ENCODE data around the gene SMCR8.

Gene SMCR8

GRCh38 chr17:18360518-18360917 is 45.4 kb downstream of the SMCR8 start:
- Histone ChIP-seq H4K8ac (ENCODE audit: low read depth, low read length) (no peak overlapping the region), H3K4me1 (ENCODE audit: control insufficient read depth in 2 of 2, insufficient read depth in 1 of 2, low read depth in 1 of 2, low read length in 2 of 2) (peaks cover 0 to 2% of the 10 kb centered on the region in 2 donors), H2BK12ac (ENCODE audit: low read length) (no peak overlapping the region), H3K4me2 (ENCODE audit: insufficient read depth, low read length, poor library complexity, severe bottlenecking) (no peak overlapping the region), H2BK120ac (ENCODE audit: low read depth, low read length) (no peak overlapping the region), H3K23ac (ENCODE audit: low read depth, low read length, poor library complexity) (no peak overlapping the region), H3K36me3 (replicated peaks in 1 of 2; ENCODE audit: control insufficient read depth in 2 of 2, insufficient read depth in 2 of 2, low read length in 2 of 2) (peaks cover 0 to 40% of the 10 kb centered on the region in 2 donors), H3K4ac (ENCODE audit: low read length) (no peak overlapping the region), H2AFZ (ENCODE audit: low read length) (no peak overlapping the region), H4K91ac (ENCODE audit: low read depth, low read length, poor library complexity) (no peak overlapping the region), H3K79me1 (ENCODE audit: low read depth, low read length) (peaks cover 3% of the 10 kb centered on the region), H3K4me3 (ENCODE audit: low read length in 2 of 2) (no peak overlapping the region), H3K27ac (replicated peaks; ENCODE audit: low read length) (no peak overlapping the region), H2BK5ac (ENCODE audit: low read length) (no peak overlapping the region), H3K9ac (ENCODE audit: low read depth, low read length, poor library complexity) (no peak overlapping the region), H2AK5ac (ENCODE audit: low read depth, low read length) (no peak overlapping the region), H3K27me3 (ENCODE audit: control insufficient read depth in 3 of 3, insufficient read depth in 3 of 3, low read depth in 1 of 3, low read length in 3 of 3) (no peaks in the 10 kb centered on the region), H2BK15ac (ENCODE audit: low read length) (no peak overlapping the region), H3K18ac (ENCODE audit: low read length) (no peak overlapping the region), H3K14ac (ENCODE audit: low read length) (no peak overlapping the region), H3K9me3 (replicated peaks in 1 of 2; ENCODE audit: control insufficient read depth in 2 of 2, insufficient read depth in 1 of 2, low read depth in 1 of 2, low read length in 2 of 2) (no peaks in the 10 kb centered on the region)
- WGBS, 2 donors (ENCODE audit: extremely low coverage in 2 of 2, insufficient read length in 2 of 2, insufficient replicate concordance in 1 of 2): no CpG with 5 or more reads among the region's 8 CpGs
- no peak for DNase-seq (ENCODE audit: low spot score)

GRCh38 chr17:18361837-18362697 is 47.0 kb downstream of the SMCR8 start:
- Histone ChIP-seq H2BK15ac (ENCODE audit: low read length) (no peak overlapping the region), H2AK5ac (ENCODE audit: low read depth, low read length) (no peak overlapping the region), H3K79me1 (ENCODE audit: low read depth, low read length) (peaks cover 3% of the 10 kb centered on the region), H2AFZ (ENCODE audit: low read length) (peak overlapping the region; percentile 88), H2BK120ac (ENCODE audit: low read depth, low read length) (no peak overlapping the region), H3K4me2 (ENCODE audit: insufficient read depth, low read length, poor library complexity, severe bottlenecking) (peak overlapping the region; percentile 75), H3K36me3 (replicated peaks in 1 of 2; ENCODE audit: control insufficient read depth in 2 of 2, insufficient read depth in 2 of 2, low read length in 2 of 2) (peaks cover 0 to 32% of the 10 kb centered on the region in 2 donors), H3K27me3 (ENCODE audit: control insufficient read depth in 3 of 3, insufficient read depth in 3 of 3, low read depth in 1 of 3, low read length in 3 of 3) (no peaks in the 10 kb centered on the region), H3K4ac (ENCODE audit: low read length) (no peak overlapping the region), H3K9ac (ENCODE audit: low read depth, low read length, poor library complexity) (no peak overlapping the region), H3K9me3 (replicated peaks in 1 of 2; ENCODE audit: control insufficient read depth in 2 of 2, insufficient read depth in 1 of 2, low read depth in 1 of 2, low read length in 2 of 2) (no peaks in the 10 kb centered on the region), H3K4me3 (ENCODE audit: low read length in 2 of 2) (peak overlapping the region; percentile 72 to 89), H3K4me1 (ENCODE audit: control insufficient read depth in 2 of 2, insufficient read depth in 1 of 2, low read depth in 1 of 2, low read length in 2 of 2) (peaks cover 0 to 2% of the 10 kb centered on the region in 2 donors), H3K18ac (ENCODE audit: low read length) (no peak overlapping the region), H3K23ac (ENCODE audit: low read depth, low read length, poor library complexity) (no peak overlapping the region), H3K27ac (replicated peaks; ENCODE audit: low read length) (no peak overlapping the region), H2BK12ac (ENCODE audit: low read length) (no peak overlapping the region), H4K91ac (ENCODE audit: low read depth, low read length, poor library complexity) (no peak overlapping the region), H2BK5ac (ENCODE audit: low read length) (no peak overlapping the region), H4K8ac (ENCODE audit: low read depth, low read length) (no peak overlapping the region), H3K14ac (ENCODE audit: low read length) (no peak overlapping the region)
- WGBS, 2 donors (ENCODE audit: extremely low coverage in 2 of 2, insufficient read length in 2 of 2, insufficient replicate concordance in 1 of 2): 100% methylated on average over 2 of the region's 15 CpGs; no CpG with 5 or more reads in 1 of the 2 donors
- DNase-seq (ENCODE audit: low spot score): no peak

GRCh38 chr17:18362698-18363100 is 47.6 kb downstream of the SMCR8 start:
- DNase-seq (ENCODE audit: low spot score): peak; percentile 9
- Histone ChIP-seq H2BK12ac (ENCODE audit: low read length) (no peak overlapping the region), H3K23ac (ENCODE audit: low read depth, low read length, poor library complexity) (no peak overlapping the region), H3K27me3 (ENCODE audit: control insufficient read depth in 3 of 3, insufficient read depth in 3 of 3, low read depth in 1 of 3, low read length in 3 of 3) (no peaks in the 10 kb centered on the region), H3K9ac (ENCODE audit: low read depth, low read length, poor library complexity) (peak overlapping the region; percentile 86), H4K8ac (ENCODE audit: low read depth, low read length) (no peak overlapping the region), H3K4ac (ENCODE audit: low read length) (no peak overlapping the region), H3K27ac (replicated peaks; ENCODE audit: low read length) (peak overlapping the region; percentile 15), H3K9me3 (replicated peaks in 1 of 2; ENCODE audit: control insufficient read depth in 2 of 2, insufficient read depth in 1 of 2, low read depth in 1 of 2, low read length in 2 of 2) (no peaks in the 10 kb centered on the region), H2BK5ac (ENCODE audit: low read length) (no peak overlapping the region), H2AFZ (ENCODE audit: low read length) (peak overlapping the region; percentile 88), H4K91ac (ENCODE audit: low read depth, low read length, poor library complexity) (peak overlapping the region; percentile 72), H3K36me3 (replicated peaks in 1 of 2; ENCODE audit: control insufficient read depth in 2 of 2, insufficient read depth in 2 of 2, low read length in 2 of 2) (peaks cover 0 to 26% of the 10 kb centered on the region in 2 donors), H3K4me1 (ENCODE audit: control insufficient read depth in 2 of 2, insufficient read depth in 1 of 2, low read depth in 1 of 2, low read length in 2 of 2) (peaks cover 0 to 2% of the 10 kb centered on the region in 2 donors), H2BK120ac (ENCODE audit: low read depth, low read length) (no peak overlapping the region), H3K79me1 (ENCODE audit: low read depth, low read length) (peaks cover 3% of the 10 kb centered on the region), H2BK15ac (ENCODE audit: low read length) (no peak overlapping the region), H3K4me3 (ENCODE audit: low read length in 2 of 2) (peak overlapping the region; percentile 72 to 89), H3K14ac (ENCODE audit: low read length) (peak overlapping the region; percentile 23), H3K18ac (ENCODE audit: low read length) (peak overlapping the region; percentile 98), H3K4me2 (ENCODE audit: insufficient read depth, low read length, poor library complexity, severe bottlenecking) (peak overlapping the region; percentile 75), H2AK5ac (ENCODE audit: low read depth, low read length) (peak overlapping the region; percentile 2)
- no CpG with 5 or more reads among the region's 14 CpGs for WGBS, 2 donors (ENCODE audit: extremely low coverage in 2 of 2, insufficient read length in 2 of 2, insufficient replicate concordance in 1 of 2)

Data from neuronal stem cell (in vitro differentiated cells).